ENCODE results near the gene RIPK3. TPM values are rescaled to one million over a fixed set of nuclear protein-coding genes. Genes with fewer than 3 reads are reported as not detected.
"Not testable (repeated sequence)": the region's sequence is repeated elsewhere in the genome, so short reads cannot be mapped to it uniquely, and the experiment has no call there.

RIPK3 gene
- total RNA-seq: 4.8 and 9.1 TPM in 2 replicates
- 7.0 and 7.4 TPM in 2 replicates for polyA plus RNA-seq

GRCh38 chr14:24339284-24340151 lies at the start of gene RIPK3:
Gene RIPK3 (minus strand): TSS chr14:24339991. CDS start chr14:24339826, 165 bp downstream.
- peak within 1 kb of the TSS; percentile 55 for H2AFZ ChIP-seq
- H3K27me3 ChIP-seq: peaks cover 47% of the 10 kb centered on the region
- H3K9me3 ChIP-seq (ENCODE audit: low read depth): no peaks in the 10 kb centered on the region
- 12% methylated on average over 40 of the region's 51 CpGs for WGBS (ENCODE audit: low lambda C conversion rate, missing lambda C conversion rate)
- no peaks in the 10 kb centered on the region for H3K36me3 ChIP-seq (replicated peaks; ENCODE audit: insufficient read depth, low read depth)
- TF ChIP-seq EZH2 (IDR thresholded peaks at IDR 0.05; ENCODE audit: borderline replicate concordance) (no peak), CTCF (IDR thresholded peaks at IDR 0.05; ENCODE audit: poor library complexity) (no peak), EZH2phosphoT487 (IDR thresholded peaks at IDR 0.05; ENCODE audit: low read depth, severe bottlenecking, unreplicated experiment) (no peak)
- H3K9me2 ChIP-seq (replicated peaks; ENCODE audit: insufficient read depth): no peaks in the 10 kb centered on the region
- H3K4me2 ChIP-seq: peak within 1 kb of the TSS; percentile 83
- H3K79me2 ChIP-seq: no peaks in the 10 kb centered on the region
- peak; percentile 70 for DNase-seq (ENCODE audit: low spot score)
- peak within 1 kb of the TSS; percentile 37 for H3K4me3 ChIP-seq
- peaks cover 13% of the 10 kb centered on the region for H3K4me1 ChIP-seq (ENCODE audit: insufficient read depth)
- no peaks in the 10 kb centered on the region for H4K20me1 ChIP-seq (ENCODE audit: insufficient read depth, poor library complexity, severe bottlenecking)
- H3K27ac ChIP-seq: no peak within 1 kb of the TSS

GRCh38 chr14:24389226-24389848 lies 49.5 kb upstream of the RIPK3 start:
- TF ChIP-seq EZH2phosphoT487 (IDR thresholded peaks at IDR 0.05; ENCODE audit: low read depth, severe bottlenecking, unreplicated experiment): no peak
- TF ChIP-seq EZH2 (IDR thresholded peaks at IDR 0.05; ENCODE audit: borderline replicate concordance): no peak
- TF ChIP-seq CTCF (IDR thresholded peaks at IDR 0.05; ENCODE audit: poor library complexity): no peak
- peak; percentile 57 for DNase-seq (ENCODE audit: low spot score)
- Histone ChIP-seq H3K4me3 (no peak overlapping the region), H3K36me3 (replicated peaks; ENCODE audit: insufficient read depth, low read depth) (no peaks in the 10 kb centered on the region), H3K27me3 (no peaks in the 10 kb centered on the region), H3K27ac (peak overlapping the region; percentile 82), H2AFZ (no peak overlapping the region), H4K20me1 (ENCODE audit: insufficient read depth, poor library complexity, severe bottlenecking) (no peaks in the 10 kb centered on the region), H3K79me2 (no peaks in the 10 kb centered on the region), H3K9me3 (ENCODE audit: low read depth) (no peaks in the 10 kb centered on the region), H3K9me2 (replicated peaks; ENCODE audit: insufficient read depth) (no peaks in the 10 kb centered on the region), H3K4me2 (peak overlapping the region; percentile 54), H3K4me1 (ENCODE audit: insufficient read depth) (peaks cover 25% of the 10 kb centered on the region)
- WGBS (ENCODE audit: low lambda C conversion rate, missing lambda C conversion rate): 45% methylated on average over 11 of the region's 11 CpGs

- Histone ChIP-seq H3K4me2 (peak overlapping the region; percentile 54), H3K79me2 (no peaks in the 10 kb centered on the region), H3K27ac (peak overlapping the region; percentile 82), H3K4me3 (no peak overlapping the region), H4K20me1 (ENCODE audit: insufficient read depth, poor library complexity, severe bottlenecking) (no peaks in the 10 kb centered on the region), H3K27me3 (no peaks in the 10 kb centered on the region), H3K4me1 (ENCODE audit: insufficient read depth) (peaks cover 25% of the 10 kb centered on the region), H2AFZ (no peak overlapping the region), H3K36me3 (replicated peaks; ENCODE audit: insufficient read depth, low read depth) (no peaks in the 10 kb centered on the region), H3K9me3 (ENCODE audit: low read depth) (no peaks in the 10 kb centered on the region), H3K9me2 (replicated peaks; ENCODE audit: insufficient read depth) (no peaks in the 10 kb centered on the region)
- no peak for DNase-seq (ENCODE audit: low spot score)
- TF ChIP-seq EZH2 (IDR thresholded peaks at IDR 0.05; ENCODE audit: borderline replicate concordance): no peak
- TF ChIP-seq EZH2phosphoT487 (IDR thresholded peaks at IDR 0.05; ENCODE audit: low read depth, severe bottlenecking, unreplicated experiment): no peak
- no peak for TF ChIP-seq CTCF (IDR thresholded peaks at IDR 0.05; ENCODE audit: poor library complexity)
- 58% methylated on average over 2 of the region's 2 CpGs for WGBS (ENCODE audit: low lambda C conversion rate, missing lambda C conversion rate)
These were observed 48.8 kb upstream of the RIPK3 start for GRCh38 chr14:24388474-24389179.

GRCh38 chr14:24387579-24387978 lies 47.8 kb upstream of the RIPK3 start:
- not testable (repeated sequence) for H3K9me3 ChIP-seq (ENCODE audit: low read depth); H3K36me3 ChIP-seq (replicated peaks; ENCODE audit: insufficient read depth, low read depth); H3K79me2 ChIP-seq; H3K9me2 ChIP-seq (replicated peaks; ENCODE audit: insufficient read depth); H3K4me2 ChIP-seq; H3K4me3 ChIP-seq; H4K20me1 ChIP-seq (ENCODE audit: insufficient read depth, poor library complexity, severe bottlenecking); H2AFZ ChIP-seq; H3K27me3 ChIP-seq; DNase-seq (ENCODE audit: low spot score)
- WGBS (ENCODE audit: low lambda C conversion rate, missing lambda C conversion rate): 92% methylated on average over 5 of the region's 5 CpGs
- H3K27ac ChIP-seq: peak overlapping the region; percentile 82
- H3K4me1 ChIP-seq (ENCODE audit: insufficient read depth): peaks cover 20% of the 10 kb centered on the region
